Measurements from ENCODE around the gene ELK1.
"Not testable (repeated sequence)": the region's sequence is repeated elsewhere in the genome, so short reads cannot be mapped to it uniquely, and the experiment has no call there.

ELK1 gene

GRCh38 chrX:47611489-47611888 is 38.9 kb downstream of the ELK1 start:
- no peak for DNase-seq (ENCODE audit: low spot score)

GRCh38 chrX:47610511-47610910 is 39.9 kb downstream of the ELK1 start:
- DNase-seq (ENCODE audit: low spot score): no peak

- DNase-seq (ENCODE audit: low spot score): no peak
Measured at GRCh38 chrX:47608130-47608810, 42.1 kb downstream of the ELK1 start.

- no peak for DNase-seq (ENCODE audit: low spot score)
Measured at GRCh38 chrX:47607091-47607490, 43.3 kb downstream of the ELK1 start.

GRCh38 chrX:47605024-47605423 is 45.3 kb downstream of the ELK1 start:
- no peak for DNase-seq (ENCODE audit: low spot score)

- DNase-seq (ENCODE audit: low spot score): not testable (repeated sequence)
Measured at GRCh38 chrX:47603125-47603524, 47.2 kb downstream of the ELK1 start.

GRCh38 chrX:47597222-47597621 is 53.1 kb downstream of the ELK1 start:
- DNase-seq (ENCODE audit: low spot score): no peak

GRCh38 chrX:47596256-47596655 is 54.1 kb downstream of the ELK1 start:
- DNase-seq (ENCODE audit: low spot score): no peak

GRCh38 chrX:47595716-47596251 is 54.6 kb downstream of the ELK1 start:
- DNase-seq (ENCODE audit: low spot score): no peak

GRCh38 chrX:47593522-47593921 is 56.8 kb downstream of the ELK1 start:
- DNase-seq (ENCODE audit: low spot score): no peak

GRCh38 chrX:47590984-47591383 is 59.4 kb downstream of the ELK1 start:
- DNase-seq (ENCODE audit: low spot score): no peak

GRCh38 chrX:47587906-47588735 is 62.2 kb downstream of the ELK1 start:
- DNase-seq (ENCODE audit: low spot score): no peak

GRCh38 chrX:47587091-47587891 is 63.1 kb downstream of the ELK1 start:
- no peak for DNase-seq (ENCODE audit: low spot score)

GRCh38 chrX:47586043-47586787 is 64.1 kb downstream of the ELK1 start:
- no peak for DNase-seq (ENCODE audit: low spot score)
